ENCODE results near the gene ALG5.

- TF ChIP-seq EZH2 (IDR thresholded peaks at IDR 0.05) (no peak), POLR2AphosphoS5 (IDR thresholded peaks at IDR 0.05; ENCODE audit: borderline replicate concordance, low read depth, low read length) (no peak)
These were observed 73.5 kb downstream of the ALG5 start for GRCh38 chr13:36925603-36926002.
